GM19099 (cell line): ENCODE results near the gene CCT6A.

Source experiments
- POLR2A ChIP-seq: IDR thresholded peaks from 3 replicates; pipeline ENCODE4 v1.6.1; 2011; ENCODE audit warnings: low read depth; ENCODE audit not compliant: insufficient read length; ENCODE audit errors: extremely low read depth

CCT6A gene

GRCh38 chr7:56091591-56091990, 40.0 kb downstream of the CCT6A start:
- no peak for TF ChIP-seq POLR2A

GRCh38 chr7:56092789-56093531, 41.4 kb downstream of the CCT6A start, which contains the start of gene PHKG1:
Gene PHKG1 (minus strand): TSS chr7:56092952. CDS start chr7:56088941, 4,011 bp downstream.
- no peak for TF ChIP-seq POLR2A

GRCh38 chr7:56097700-56098099, 46.1 kb downstream of the CCT6A start:
- no peak for TF ChIP-seq POLR2A

GRCh38 chr7:56099653-56100052, 48.1 kb downstream of the CCT6A start:
- no peak for TF ChIP-seq POLR2A

GRCh38 chr7:56105508-56105907, 53.9 kb downstream of the CCT6A start:
- no peak for TF ChIP-seq POLR2A

GRCh38 chr7:56106108-56107073, 54.8 kb downstream of the CCT6A start, which contains the start of gene CHCHD2:
Gene CHCHD2 (minus strand): TSS chr7:56106476. CDS start chr7:56106413, 63 bp downstream.
- peak; percentile 79 for TF ChIP-seq POLR2A

- TF ChIP-seq POLR2A: no peak
Observed at GRCh38 chr7:56107954-56108258, 56.3 kb downstream of the CCT6A start.

- TF ChIP-seq POLR2A: no peak
Observed at GRCh38 chr7:56110611-56111010, 59.0 kb downstream of the CCT6A start.
